HCT116 (cell line): ENCODE data around the gene ATF7IP.

ENCODE experiments used
- CTCF ChIP-seq, 3 experiments: fragments of 200-600 bp in 1 of 3; sonication (generic) in 1 of 3; IDR thresholded peaks in 2 of 3; conservative IDR thresholded peaks in 1 of 3; 2 replicates each; pipeline ENCODE4 v1.5.1; 2012 to 2017; ENCODE audit warnings: low read depth in 2 of 3, low read length in 2 of 3, antibody characterized with exemption in 1 of 3, borderline replicate concordance in 1 of 3, control low read depth in 1 of 3, mild to moderate bottlenecking in 1 of 3, mixed read lengths in 1 of 3, mixed run types in 1 of 3, moderate library complexity in 1 of 3; ENCODE audit not compliant: insufficient read depth in 1 of 3
- EZH2 ChIP-seq: fragments of 200-600 bp; sonication (generic); IDR thresholded peaks from 2 replicates; pipeline ENCODE4 v1.6.1; 2017; ENCODE audit warnings: antibody characterized with exemption, mixed run types
- POLR2A ChIP-seq: IDR thresholded peaks from 2 replicates; pipeline ENCODE4 v1.7.0; 2011; ENCODE audit warnings: borderline replicate concordance; ENCODE audit not compliant: insufficient read depth, insufficient read length; ENCODE audit errors: extremely low read depth

DNA sequence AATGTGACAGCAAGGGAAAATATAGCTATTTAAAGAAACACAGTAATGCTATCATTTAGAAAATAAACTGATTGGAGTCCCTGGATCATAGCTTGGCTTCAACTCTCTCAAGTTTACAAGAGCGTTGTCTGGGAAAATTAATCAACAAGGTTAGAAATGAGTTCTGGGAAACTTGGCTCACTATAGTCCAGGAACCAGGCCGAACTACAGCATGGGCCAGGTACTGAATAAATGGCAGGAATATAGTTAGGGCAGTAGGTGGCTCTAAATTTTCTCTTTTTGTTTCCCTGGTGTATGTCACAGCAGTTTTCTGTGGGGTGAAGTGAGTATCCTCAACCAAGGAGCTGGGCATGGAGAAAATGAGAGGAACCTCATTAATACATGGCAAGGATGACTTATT, 129.8 kb downstream of the ATF7IP start:
- no peak for TF ChIP-seq CTCF (IDR thresholded peaks at IDR 0.05 in 2 of 3, conservative IDR thresholded peaks at IDR 0.05 in 1 of 3; ENCODE audit: borderline replicate concordance in 1 of 3, insufficient read depth in 1 of 3, low read depth in 2 of 3, low read length in 2 of 3)
- TF ChIP-seq EZH2 = no peak
- TF ChIP-seq POLR2A = no peak
